K562 (cell line): ENCODE results near the gene ERF. TPM values are rescaled to one million over a fixed set of nuclear protein-coding genes. Genes with fewer than 3 reads are reported as not detected.

ENCODE experiments used
- ARID3A ChIP-seq: IDR thresholded peaks from 2 replicates; pipeline ENCODE4 v1.6.1; 2012; ENCODE audit warnings: low read depth, low read length, improper control_type of control experiment, borderline replicate concordance
- BRD9 ChIP-seq: fragments of 450-650 bp; IDR thresholded peaks from 2 replicates; pipeline ENCODE4 v1.6.1; 2018; ENCODE audit warnings: low read depth; ENCODE audit not compliant: partially characterized antibody
- GABPA ChIP-seq: fragments of 200-800 bp; sonication (Bioruptor generic); conservative IDR thresholded peaks from 2 replicates; pipeline ENCODE4 v1.6.1; 2016; ENCODE audit warnings: low read depth, missing genetic modification characterization, missing compliant biosample characterization
- HBP1 ChIP-seq: fragments of 450-650 bp; formaldehyde crosslinking; IDR thresholded peaks from 2 replicates; pipeline ENCODE4 v1.4.0; 2022; ENCODE audit warnings: missing genetic modification characterization
- HDAC1 ChIP-seq, 2 experiments: fragments of 450-650 bp; IDR thresholded peaks; 2 replicates each; pipeline ENCODE4 v1.6.1; 2016 to 2017; ENCODE audit warnings: inconsistent platforms in 1 of 2, mild to moderate bottlenecking in 1 of 2, moderate library complexity in 1 of 2
- HMBOX1 ChIP-seq: sonication (generic); IDR thresholded peaks from 2 replicates; pipeline ENCODE4 v1.6.1; 2016
- MEF2A ChIP-seq: IDR thresholded peaks from 2 replicates; pipeline ENCODE4 v1.6.1; 2011; ENCODE audit warnings: low read depth, mild to moderate bottlenecking, low read length, moderate library complexity; ENCODE audit not compliant: control insufficient read depth
- MEIS2 ChIP-seq: fragments of 450-650 bp; IDR thresholded peaks from 2 replicates; pipeline ENCODE4 v1.6.1; 2014; ENCODE audit warnings: mild to moderate bottlenecking; ENCODE audit not compliant: partially characterized antibody
- MITF ChIP-seq: IDR thresholded peaks from 2 replicates; pipeline ENCODE4 v1.6.1; 2014; ENCODE audit warnings: antibody characterized with exemption
- NFRKB ChIP-seq: fragments of 450-650 bp; IDR thresholded peaks from 2 replicates; pipeline ENCODE4 v1.6.1; 2016; ENCODE audit warnings: low read depth
- NR2C2 ChIP-seq, 2 experiments: fragments of 200-800 bp in 1 of 2; sonication (Bioruptor generic) in 1 of 2; sonication (generic) in 1 of 2; formaldehyde crosslinking in 1 of 2; IDR thresholded peaks; 2 replicates each; pipeline versions ENCODE4 v1.6.1 to v1.8.0; 2016 to 2022; ENCODE audit warnings: mild to moderate bottlenecking in 1 of 2, missing compliant biosample characterization in 1 of 2, missing genetic modification characterization in 1 of 2, missing genetic modification reagents in 1 of 2
- RBM25 ChIP-seq: fragments of 200-400 bp; formaldehyde crosslinking; IDR thresholded peaks from 2 replicates; pipeline ENCODE4 v1.6.1; 2018; ENCODE audit warnings: low read length, low read depth, moderate library complexity; ENCODE audit not compliant: severe bottlenecking
- RNF219 ChIP-seq: fragments of 250-450 bp; sonication (Bioruptor Pico); IDR thresholded peaks from 2 replicates; pipeline ENCODE4 v1.5.0; 2022; ENCODE audit warnings: mild to moderate bottlenecking
- ZC3H8 ChIP-seq: fragments of 450-650 bp; IDR thresholded peaks from 2 replicates; pipeline ENCODE4 v1.6.1; 2017
- ZNF140 ChIP-seq: fragments of 250-450 bp; sonication (Bioruptor Pico); IDR thresholded peaks from 2 replicates; pipeline ENCODE4 v1.8.0; 2021; ENCODE audit warnings: moderate library complexity, mild to moderate bottlenecking, inconsistent platforms
- ZNF347 ChIP-seq: fragments of 450-650 bp; formaldehyde crosslinking; IDR thresholded peaks from 2 replicates; pipeline ENCODE4 v1.4.0; 2020; ENCODE audit warnings: low read depth, mild to moderate bottlenecking, moderate library complexity
- ZNF668 ChIP-seq: fragments of 250-450 bp; sonication (Bioruptor Pico); IDR thresholded peaks from 2 replicates; pipeline ENCODE4 v1.8.0; 2022; ENCODE audit warnings: mild to moderate bottlenecking, inconsistent platforms
- ZNF699 ChIP-seq: fragments of 250-450 bp; sonication (Bioruptor Pico); IDR thresholded peaks from 2 replicates; pipeline ENCODE4 v1.8.0; 2021; ENCODE audit warnings: mild to moderate bottlenecking, moderate library complexity; ENCODE audit not compliant: insufficient replicate concordance
- polyA plus RNA-seq, 8 experiments: library from polyadenylated mRNA; depleted of rRNA in 4 of 8; stranded (reverse) in 5 of 8; unstranded in 3 of 8; fragments of >200 nt; fragmentation: Nextera tagmentation in 2 of 8; fragmentation: Illumina TruSeq in 1 of 8; extraction: Ambion mirVana in 2 of 8; extraction: Trizol in 1 of 8; gene quantifications; 2 replicates each; pipeline versions ENCODE4 v1.2.1 to v1.2.3, GENCODE V29; 2011 to 2014; ENCODE audit warnings: inconsistent platforms in 1 of 8, missing spikeins in 1 of 8
- total RNA-seq, 7 experiments: library from RNA; depleted of rRNA in 6 of 7; stranded (reverse); fragments of >200 nt in 6 of 7; fragmentation: Illumina TruSeq in 2 of 7; extraction: Trizol in 2 of 7; gene quantifications; 2 replicates each; pipeline versions ENCODE4 v1.2.1 to v1.2.3, GENCODE V29; 2011 to 2021; ENCODE audit warnings: low replicate concordance in 1 of 7

Gene ERF
- total and polyA plus RNA-seq, 9 of the 15 experiments (the other 6 are each of a cell fraction or from before 2014, with no cell fraction given): 0.03 to 75.4 (median 27.0) TPM

GRCh38 chr19:42269478-42270345 lies 14.8 kb upstream of the ERF start (continued):
- TF ChIP-seq RNF219 (CRISPR knock-in tag): no peak
- no peak for TF ChIP-seq ZNF140 (CRISPR knock-in tag)
- TF ChIP-seq MITF: no peak
- TF ChIP-seq NFRKB: 0 out of 2 replicates have a peak, but pooled peaks have one; percentile 62
- peak; percentile 85 for TF ChIP-seq HBP1 (CRISPR knock-in tag)
- TF ChIP-seq MEF2A: no peak
- TF ChIP-seq HDAC1 (IDR thresholded peaks at IDR 0.05): peak in 1 of 2 experiments; percentile 88; a peak in 2 of 4 replicates
- TF ChIP-seq NR2C2 (CRISPR knock-in tag; IDR thresholded peaks at IDR 0.05): no peak
- TF ChIP-seq NR2C2 (tag; IDR thresholded peaks at IDR 0.05): 0 out of 2 replicates have a peak, but pooled peaks have one; percentile 52
- TF ChIP-seq ZNF668 (CRISPR knock-in tag): no peak
- no peak for TF ChIP-seq HMBOX1
- no peak for TF ChIP-seq ZC3H8
- TF ChIP-seq MEIS2: peak; percentile 85
- TF ChIP-seq BRD9: no peak
- TF ChIP-seq RBM25: no peak
- TF ChIP-seq ZNF699 (CRISPR knock-in tag): no peak
- TF ChIP-seq ZNF347: no peak
- no peak for TF ChIP-seq GABPA (tag)
- no peak for TF ChIP-seq ARID3A
